HCT116 (cell line): ENCODE results near the gene KCNK13. TPM values are rescaled to one million over a fixed set of nuclear protein-coding genes. Genes with fewer than 3 reads are reported as not detected.

Experiments used
- ATAC-seq: fragments of 200-7000 bp; cut with Tn5 transposase; 2 replicates; pipeline ENCODE4 v1.9.1; 2020; ENCODE audit warnings: mild to moderate bottlenecking, moderate library complexity
- BruUV-seq: library from RNA; stranded (reverse); fragments of 400-500 nt; replicated peaks from 2 replicates; lab custom pipeline; 2021; lab: Mats Ljungman, UMichigan
- CTCF ChIA-PET: fragments of 300-600 bp; sonication (Branson Sonifier 250); formaldehyde crosslinking; loops from one replicate; lab custom pipeline; 2021; ENCODE audit warnings: antibody characterized with exemption; lab: Charles Lee
- POLR2A ChIA-PET: fragments of 300-600, 350-600 bp; sonication (Branson Sonifier 250); formaldehyde crosslinking; loops from one replicate; lab custom pipeline; 2021; ENCODE audit warnings: antibody characterized with exemption; lab: Charles Lee
- RAD21 ChIA-PET, 2 experiments: fragments of 300-600 bp; sonication (Branson Sonifier 250); formaldehyde crosslinking; loops; one replicate each; lab custom pipeline; 2023; ENCODE audit warnings: low total read pairs in 2 of 2; ENCODE audit not compliant: uncharacterized antibody in 2 of 2, unreplicated experiment in 2 of 2, low non-redundant PET in 1 of 2; lab: Charles Lee
- DNase-seq: peaks from one replicate; pipeline ENCODE4 v3.0.0-alpha.2; 2010; ENCODE audit warnings: low read depth, low spot score
- H2AFZ ChIP-seq: fragments of 200-600 bp; shearing (Covaris generic), sonication (generic); 2 replicates; pipeline ENCODE4 v1.6.1; 2017; ENCODE audit warnings: low read depth, mixed run types, mixed read lengths, antibody characterized with exemption, low read length; ENCODE audit not compliant: poor library complexity, severe bottlenecking
- H3K27ac ChIP-seq: 2 replicates; pipeline ENCODE4 v1.5.1; 2012; ENCODE audit warnings: low read depth, low read length
- H3K27me3 ChIP-seq: fragments of 200-600 bp; sonication (generic); 2 replicates; pipeline ENCODE4 v1.6.1; 2016; ENCODE audit warnings: mixed run types, low read length, mixed read lengths; ENCODE audit not compliant: insufficient read depth
- H3K36me3 ChIP-seq, 2 experiments: fragments of 200-500 bp in 1 of 2; fragments of 200-600 bp in 1 of 2; sonication (Bioruptor generic) in 1 of 2; sonication (generic) in 1 of 2; 2 replicates each; pipeline versions ENCODE4 v1.5.1 to v1.6.1; 2014 to 2016; ENCODE audit warnings: low read length in 2 of 2, inconsistent platforms in 1 of 2, mixed read lengths in 1 of 2, mixed run types in 1 of 2; ENCODE audit not compliant: insufficient read depth in 2 of 2, control insufficient read depth in 1 of 2
- H3K4me1 ChIP-seq, 2 experiments: fragments of 200-600 bp in 1 of 2; sonication (generic) in 1 of 2; 2 replicates each; pipeline versions ENCODE4 v1.5.1 to v1.6.1; 2012 to 2017; ENCODE audit warnings: low read length in 2 of 2, inconsistent platforms in 1 of 2, mild to moderate bottlenecking in 1 of 2, mixed read lengths in 1 of 2, mixed run types in 1 of 2, moderate library complexity in 1 of 2; ENCODE audit not compliant: insufficient read depth in 2 of 2, control insufficient read depth in 1 of 2
- H3K4me2 ChIP-seq: fragments of 200-600 bp; sonication (generic); 2 replicates; pipeline ENCODE4 v1.6.1; 2017; ENCODE audit warnings: mixed run types, low read length, mixed read lengths
- H3K4me3 ChIP-seq, 2 experiments: fragments of 200-600 bp in 1 of 2; sonication (generic) in 1 of 2; replicated peaks in 1 of 2; 2 replicates each; pipeline ENCODE4 v1.5.1; 2011 to 2016; ENCODE audit warnings: low read length in 2 of 2, control low read depth in 1 of 2, low read depth in 1 of 2, mild to moderate bottlenecking in 1 of 2, mixed read lengths in 1 of 2, mixed run types in 1 of 2
- H3K79me2 ChIP-seq: fragments of 200-600 bp; sonication (generic); 2 replicates; pipeline ENCODE4 v1.6.1; 2017; ENCODE audit warnings: mild to moderate bottlenecking, mixed run types, low read length, moderate library complexity, mixed read lengths; ENCODE audit not compliant: insufficient read depth
- H3K9ac ChIP-seq: fragments of 200-600 bp; sonication (generic); 2 replicates; pipeline ENCODE4 v1.6.1; 2016; ENCODE audit warnings: low read length, mixed read lengths
- H3K9me2 ChIP-seq: fragments of 200-600 bp; sonication (generic), shearing (Covaris generic); 2 replicates; pipeline ENCODE4 v1.6.1; 2017; ENCODE audit warnings: mixed run types, mild to moderate bottlenecking, moderate library complexity; ENCODE audit not compliant: insufficient read depth
- H3K9me3 ChIP-seq, 2 experiments: fragments of 200-500 bp in 1 of 2; fragments of 200-600 bp in 1 of 2; sonication (Bioruptor generic) in 1 of 2; sonication (generic) in 1 of 2; 2 replicates each; pipeline ENCODE4 v1.6.1; 2014 to 2017; ENCODE audit warnings: low read length in 2 of 2, mixed read lengths in 2 of 2, inconsistent platforms in 1 of 2, low read depth in 1 of 2, mild to moderate bottlenecking in 1 of 2, mixed run types in 1 of 2, moderate library complexity in 1 of 2; ENCODE audit not compliant: control insufficient read depth in 1 of 2, insufficient read depth in 1 of 2
- H4K20me1 ChIP-seq: fragments of 200-600 bp; sonication (generic), shearing (Covaris generic); 2 replicates; pipeline ENCODE4 v1.6.1; 2017; ENCODE audit warnings: mixed run types, mild to moderate bottlenecking, moderate library complexity; ENCODE audit not compliant: insufficient read depth
- ATF3 ChIP-seq: IDR thresholded peaks from 2 replicates; pipeline ENCODE4 v1.6.1; 2012
- EZH2 ChIP-seq: fragments of 200-600 bp; sonication (generic); IDR thresholded peaks from 2 replicates; pipeline ENCODE4 v1.6.1; 2017; ENCODE audit warnings: antibody characterized with exemption, mixed run types
- EZH2phosphoT487 ChIP-seq: fragments of 200-600 bp; IDR thresholded peaks from 2 replicates; pipeline ENCODE4 v1.6.1; 2018; ENCODE audit warnings: antibody characterized with exemption, borderline replicate concordance
- FOSL1 ChIP-seq: IDR thresholded peaks from 2 replicates; pipeline ENCODE4 v1.6.1; 2012; ENCODE audit warnings: low read depth
- JUND ChIP-seq: IDR thresholded peaks from 2 replicates; pipeline ENCODE4 v1.6.1; 2012
- POLR2A ChIP-seq: IDR thresholded peaks from 2 replicates; pipeline ENCODE4 v1.7.0; 2011; ENCODE audit warnings: borderline replicate concordance; ENCODE audit not compliant: insufficient read depth, insufficient read length; ENCODE audit errors: extremely low read depth
- POLR2AphosphoS5 ChIP-seq: IDR thresholded peaks from 2 replicates; pipeline ENCODE4 v1.6.1; 2011; ENCODE audit warnings: mild to moderate bottlenecking, low read depth, low read length, moderate library complexity
- RAD21 ChIP-seq: IDR thresholded peaks from 2 replicates; pipeline ENCODE4 v1.6.1; 2012; ENCODE audit warnings: low read depth, mild to moderate bottlenecking
- REST ChIP-seq: IDR thresholded peaks from 2 replicates; pipeline ENCODE4 v1.6.1; 2012; ENCODE audit warnings: low read depth
- SP1 ChIP-seq: IDR thresholded peaks from 2 replicates; pipeline ENCODE4 v1.6.1; 2012; ENCODE audit warnings: low read depth
- ZBTB33 ChIP-seq: IDR thresholded peaks from 2 replicates; pipeline ENCODE4 v1.6.1; 2011; ENCODE audit warnings: mild to moderate bottlenecking, low read length, moderate library complexity; ENCODE audit not compliant: insufficient replicate concordance; ENCODE audit errors: extremely low read depth
- intact Hi-C: fragments of 100-400 bp; cut with micrococcal nuclease; formaldehyde crosslinking; loops from 2 replicates; pipeline ENCODE4 v1.10.0; 2022
- total RNA-seq: library from RNA; stranded (reverse); gene quantifications from one replicate; pipeline ENCODE4 v1.2.1, GENCODE V29; 2021; ENCODE audit not compliant: unreplicated experiment

The KCNK13 gene
- total RNA-seq, 1 experiment from 2014 or later, result 2.2 TPM

GRCh38 chr14:90136904-90137303, 75.1 kb downstream of the KCNK13 start:
- ChIA-PET RAD21 (no interaction called here), CTCF (no interaction called here), POLR2A (no interaction called here)
- Histone ChIP-seq H3K9me3 (no peaks in the 10 kb centered on the region), H4K20me1 (no peaks in the 10 kb centered on the region), H3K79me2 (no peaks in the 10 kb centered on the region), H3K9me2 (no peaks in the 10 kb centered on the region), H3K4me2 (no peak overlapping the region), H2AFZ (no peak overlapping the region), H3K27me3 (no peaks in the 10 kb centered on the region), H3K27ac (no peak overlapping the region), H3K4me3 (no peak overlapping the region), H3K4me1 (peaks cover 10 to 15% of the 10 kb centered on the region in 2 experiments; a peak in 3 of 4 replicates), H3K9ac (no peak overlapping the region), H3K36me3 (no peaks in the 10 kb centered on the region)
- no TSS peak for BruUV-seq
- TF ChIP-seq EZH2 (no peak), ZBTB33 (no peak), JUND (no peak), RAD21 (no peak), EZH2phosphoT487 (no peak), REST (no peak), POLR2AphosphoS5 (no peak), SP1 (no peak), POLR2A (no peak), ATF3 (no peak), FOSL1 (no peak)
- DNase-seq, result no peak
- ATAC-seq, result no peak
- intact Hi-C loops, result no loop called here
